Measurements from ENCODE around the gene SRPRB. TPM values are rescaled to one million over a fixed set of nuclear protein-coding genes. Genes with fewer than 3 reads are reported as not detected.

The SRPRB gene, protein sequence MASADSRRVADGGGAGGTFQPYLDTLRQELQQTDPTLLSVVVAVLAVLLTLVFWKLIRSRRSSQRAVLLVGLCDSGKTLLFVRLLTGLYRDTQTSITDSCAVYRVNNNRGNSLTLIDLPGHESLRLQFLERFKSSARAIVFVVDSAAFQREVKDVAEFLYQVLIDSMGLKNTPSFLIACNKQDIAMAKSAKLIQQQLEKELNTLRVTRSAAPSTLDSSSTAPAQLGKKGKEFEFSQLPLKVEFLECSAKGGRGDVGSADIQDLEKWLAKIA
- 53.0 TPM for total RNA-seq

DNA sequence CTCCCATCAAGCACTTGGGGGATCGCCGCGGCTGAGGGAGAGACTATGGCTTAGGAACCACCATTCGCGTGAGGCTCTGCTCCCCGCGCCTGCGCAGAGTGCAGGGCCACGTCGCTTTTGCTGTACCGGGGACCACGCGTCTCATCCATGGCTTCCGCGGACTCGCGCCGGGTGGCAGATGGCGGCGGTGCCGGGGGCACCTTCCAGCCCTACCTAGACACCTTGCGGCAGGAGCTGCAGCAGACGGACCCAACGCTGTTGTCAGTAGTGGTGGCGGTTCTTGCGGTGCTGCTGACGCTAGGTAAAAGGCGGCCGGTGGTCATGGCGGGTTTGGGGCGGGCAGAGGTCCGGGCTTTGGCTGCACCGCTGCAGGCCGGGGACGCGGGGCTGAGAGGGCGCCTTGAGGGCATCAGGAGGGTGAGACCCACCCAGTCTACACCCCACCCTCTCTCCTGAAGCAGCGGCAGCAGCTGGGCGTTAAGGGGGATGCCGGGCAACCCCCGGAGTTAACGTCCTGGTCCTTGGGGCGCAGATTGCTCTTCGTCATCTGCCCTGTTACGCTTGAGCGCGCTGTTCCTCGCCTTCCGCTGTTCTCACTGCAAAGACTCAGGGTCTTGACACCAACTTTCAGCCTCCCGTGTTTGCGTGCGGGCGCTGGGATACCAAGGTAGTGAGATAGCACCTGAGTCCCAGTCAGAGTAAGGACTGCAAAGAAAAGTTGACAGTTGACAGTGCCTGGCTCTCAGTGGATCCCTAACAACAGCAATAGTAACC lies at the start of gene SRPRB:
Gene SRPRB, plus strand, starts transcription at position 114 of the 774 bp plus-strand sequence. Its CDS starts 34 bp downstream, at position 148.
- peak; percentile 100 for ATAC-seq

DNA sequence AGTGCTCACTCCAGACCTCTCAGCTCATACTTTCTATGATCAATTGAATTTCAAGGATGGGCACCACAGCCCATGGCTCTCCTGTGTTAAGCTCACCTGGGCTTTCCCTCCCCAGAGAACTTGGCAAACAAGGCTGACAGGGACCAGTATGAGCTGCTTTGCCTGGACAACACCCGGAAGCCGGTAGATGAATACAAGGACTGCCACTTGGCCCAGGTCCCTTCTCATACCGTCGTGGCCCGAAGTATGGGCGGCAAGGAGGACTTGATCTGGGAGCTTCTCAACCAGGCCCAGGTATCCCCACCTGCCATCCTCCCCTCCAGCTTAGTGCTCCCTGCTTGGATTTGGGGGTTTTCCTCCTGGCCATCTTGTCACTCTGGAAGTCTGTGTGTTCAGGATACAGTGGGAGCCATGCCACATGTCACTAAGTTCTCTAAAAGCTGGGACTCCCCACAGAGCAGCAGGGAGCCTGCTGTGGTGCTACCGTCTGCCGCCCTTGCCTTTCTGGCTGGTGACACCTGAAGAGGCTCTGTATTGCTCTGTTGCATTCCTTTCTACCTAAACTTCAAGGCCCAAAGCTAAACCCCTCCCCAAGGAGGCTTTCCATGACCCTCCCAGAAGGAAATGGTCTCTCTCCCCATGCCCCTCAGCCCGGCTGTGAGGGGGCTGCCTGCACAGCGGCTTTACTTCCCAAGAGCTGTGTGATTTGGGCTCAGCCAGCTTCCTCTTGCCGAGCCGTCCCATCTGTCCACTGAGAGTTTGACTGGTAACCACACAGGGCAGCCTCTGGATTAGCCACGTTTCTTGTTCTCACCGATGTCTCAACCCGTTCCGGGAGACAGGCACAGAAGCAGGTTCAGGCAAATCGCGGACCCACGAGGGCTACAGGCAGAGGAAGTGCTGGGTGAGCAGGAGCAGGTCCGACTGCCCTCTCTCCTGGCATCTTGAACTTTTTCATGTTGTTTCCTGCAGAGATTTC lies 48.6 kb upstream of the SRPRB start:
- peak; percentile 78 for ATAC-seq

DNA sequence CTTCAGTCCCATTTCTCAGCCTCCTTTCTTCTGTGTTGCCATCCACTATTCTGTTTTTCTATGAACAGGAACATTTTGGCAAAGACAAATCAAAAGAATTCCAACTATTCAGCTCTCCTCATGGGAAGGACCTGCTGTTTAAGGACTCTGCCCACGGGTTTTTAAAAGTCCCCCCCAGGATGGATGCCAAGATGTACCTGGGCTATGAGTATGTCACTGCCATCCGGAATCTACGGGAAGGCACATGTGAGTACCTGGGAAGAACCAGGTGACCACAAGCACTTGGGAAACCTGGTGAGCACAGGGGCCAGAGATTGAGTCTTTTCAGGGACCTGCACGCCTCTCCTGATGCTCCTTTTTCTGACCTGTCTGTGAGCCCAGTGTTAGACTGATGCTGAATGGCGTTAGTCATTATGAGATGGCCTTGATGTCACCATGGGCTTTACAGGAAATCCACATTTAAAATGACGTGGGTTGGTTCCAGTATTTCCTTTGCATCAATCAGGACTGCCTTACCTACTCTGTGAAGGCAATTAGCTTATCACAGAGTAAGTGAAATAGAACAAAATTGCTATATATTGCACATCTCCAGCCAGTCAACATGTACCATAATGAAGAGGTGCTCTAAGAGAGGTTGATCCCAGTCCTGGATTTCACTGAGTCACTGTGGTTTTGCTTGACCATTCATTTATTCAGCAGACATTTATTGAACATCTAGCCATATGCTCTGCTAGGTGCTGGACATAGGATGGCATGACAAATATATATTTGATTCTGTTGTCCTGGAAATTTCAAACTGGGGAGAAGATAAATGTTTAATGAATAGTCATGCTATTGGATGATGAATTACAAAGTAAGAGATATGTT lies 47.7 kb upstream of the SRPRB start:
- no peak for ATAC-seq

DNA sequence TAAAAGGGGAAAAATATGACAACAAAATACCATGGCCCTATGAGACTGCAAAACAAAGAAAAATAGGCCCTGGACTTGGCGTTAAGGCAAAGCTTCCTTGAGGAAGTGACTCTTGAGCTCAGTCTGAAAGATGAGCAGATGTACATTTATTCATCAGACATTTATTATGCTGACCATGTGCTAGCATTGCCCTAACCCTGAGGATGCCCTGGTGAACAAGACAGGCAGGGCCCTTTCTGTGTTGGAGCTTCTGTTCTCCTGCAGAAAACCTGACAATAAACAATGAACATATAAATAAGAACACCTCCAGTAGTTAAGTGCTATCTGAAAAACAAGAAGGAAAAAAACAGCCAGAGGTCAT lies 47.1 kb upstream of the SRPRB start:
- ATAC-seq = no peak

DNA sequence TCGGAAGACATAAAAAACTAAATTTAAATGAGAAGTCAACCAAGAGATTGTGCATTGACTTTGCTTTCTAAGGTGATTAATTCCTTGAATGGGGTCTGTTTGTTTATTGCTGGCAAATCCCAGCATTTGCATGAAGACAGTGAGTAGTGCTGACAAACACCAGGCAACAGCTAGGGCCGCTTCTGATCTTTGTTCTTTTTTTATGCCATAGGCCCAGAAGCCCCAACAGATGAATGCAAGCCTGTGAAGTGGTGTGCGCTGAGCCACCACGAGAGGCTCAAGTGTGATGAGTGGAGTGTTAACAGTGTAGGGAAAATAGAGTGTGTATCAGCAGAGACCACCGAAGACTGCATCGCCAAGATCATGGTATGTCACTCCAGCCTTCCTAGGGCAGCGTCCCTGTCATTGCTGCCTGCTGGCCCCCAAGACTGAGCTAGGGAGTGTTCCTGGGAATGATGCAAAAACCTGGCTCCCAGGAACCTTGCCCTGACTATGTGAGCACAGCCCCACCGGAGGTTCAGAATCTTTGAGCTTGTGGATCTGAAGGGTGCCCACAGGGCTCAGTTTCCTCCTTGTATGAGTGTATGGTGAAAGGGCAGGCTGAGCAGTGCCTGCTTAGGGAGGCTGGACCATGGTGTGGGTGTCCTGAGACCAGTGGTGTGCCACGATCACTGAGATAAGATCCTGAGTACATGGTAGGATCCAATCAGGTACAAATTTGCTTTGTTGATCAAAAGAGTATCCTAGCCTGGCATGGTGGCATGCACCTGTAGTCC lies 46.5 kb upstream of the SRPRB start:
- ATAC-seq = no peak

DNA sequence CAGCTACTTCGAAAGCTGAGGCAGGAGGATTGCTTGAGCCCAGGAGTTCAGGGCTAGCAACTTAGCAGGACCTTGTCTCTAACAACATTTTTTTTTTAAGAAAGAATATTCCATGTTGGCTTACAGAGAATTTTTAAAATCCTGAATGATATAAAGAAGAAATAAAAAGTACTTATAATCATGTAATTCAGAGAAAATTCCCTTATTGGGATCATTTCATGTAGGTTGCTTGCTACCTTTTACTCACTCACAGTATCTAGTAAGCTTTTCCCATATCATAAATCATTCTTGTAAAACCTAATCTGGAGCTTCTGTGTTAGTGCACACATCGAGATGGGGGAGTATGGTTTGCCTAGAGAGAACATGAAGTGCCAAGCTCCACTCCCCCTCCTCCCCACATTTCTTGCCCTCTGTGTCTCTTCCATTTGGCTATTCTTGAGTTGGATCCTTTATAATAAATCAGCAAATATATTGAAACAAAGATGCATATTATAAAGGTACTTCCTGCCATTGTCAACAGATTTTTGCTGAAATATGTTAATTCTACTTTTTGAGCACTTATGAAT lies 45.8 kb upstream of the SRPRB start:
- no peak for ATAC-seq

DNA sequence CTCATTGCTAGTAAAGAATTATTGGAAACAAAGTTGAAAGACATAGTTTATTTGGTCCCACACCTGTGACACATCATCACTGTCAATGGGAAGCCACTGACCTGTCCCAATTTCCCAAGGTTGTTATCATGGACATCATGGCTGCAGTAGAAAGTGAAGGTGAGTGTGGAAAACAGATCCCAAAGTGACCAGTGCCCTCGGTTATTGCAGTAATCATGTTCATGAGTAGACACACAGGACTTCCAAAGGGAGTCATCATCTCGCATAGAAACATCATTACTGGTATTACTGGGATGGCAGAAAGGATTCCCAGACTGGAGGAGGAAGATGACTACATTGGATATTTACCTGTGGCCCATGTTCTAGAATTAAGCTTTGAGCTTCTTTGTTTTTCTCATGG lies 44.7 kb upstream of the SRPRB start:
- ATAC-seq = no peak

DNA sequence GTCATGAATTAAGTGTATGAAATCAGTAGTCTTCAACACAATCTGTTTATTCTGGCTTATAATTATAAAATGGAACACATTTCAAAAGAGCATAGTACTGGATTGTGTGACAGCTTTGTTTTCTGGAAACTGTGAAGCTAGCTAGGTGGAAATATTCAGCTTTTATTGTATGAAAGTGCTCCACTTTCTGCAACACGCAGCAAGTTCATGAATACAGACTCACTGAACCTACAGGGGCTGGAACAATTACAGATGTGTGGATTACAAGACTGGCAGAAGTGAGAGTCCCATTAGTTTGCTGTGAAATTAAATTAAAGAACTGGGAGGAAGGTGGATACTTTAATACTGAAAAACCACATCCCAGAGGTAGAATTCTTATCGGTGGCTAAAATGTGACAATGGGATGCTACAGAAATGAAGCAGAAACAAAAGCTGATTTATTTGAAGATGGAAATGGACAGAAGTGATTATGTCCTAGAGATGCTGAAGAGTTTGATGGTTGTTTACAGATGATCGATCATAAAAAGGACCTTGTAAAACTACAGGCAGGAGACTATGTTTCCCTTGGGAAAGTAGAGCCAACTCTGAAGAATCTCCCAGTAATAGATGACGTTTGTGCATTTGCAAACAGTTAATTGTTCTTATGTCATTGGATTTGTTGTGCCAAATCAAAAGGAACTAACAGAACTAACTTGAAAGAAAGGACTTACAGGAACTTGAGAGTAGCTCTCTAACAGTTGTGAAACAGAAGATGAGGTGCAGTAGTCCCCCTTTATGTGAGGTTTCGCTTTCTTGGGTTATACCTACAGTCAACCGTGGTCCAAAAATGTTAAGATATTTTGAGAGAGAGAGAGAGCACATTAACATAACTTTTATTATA lies 43.8 kb upstream of the SRPRB start:
- ATAC-seq = no peak

DNA sequence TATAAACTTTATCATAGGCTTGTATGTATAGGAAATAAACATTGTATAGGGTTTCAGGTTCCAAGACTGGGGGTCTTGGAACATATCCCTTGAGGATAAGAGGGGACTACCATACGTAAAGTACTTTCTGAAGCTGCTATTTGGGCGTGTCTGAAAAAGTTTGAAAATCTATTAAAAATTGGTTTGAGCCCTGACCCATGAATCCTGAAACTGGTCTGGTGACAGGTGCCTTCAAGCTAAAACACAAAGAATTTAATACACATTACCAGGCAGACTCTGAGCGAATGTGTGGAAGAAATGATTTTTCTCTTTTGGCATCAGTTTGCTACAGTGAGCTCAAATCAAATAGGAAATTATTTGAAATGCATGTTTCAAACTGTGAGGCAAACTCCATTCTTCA lies 43.1 kb upstream of the SRPRB start:
- ATAC-seq = no peak

DNA sequence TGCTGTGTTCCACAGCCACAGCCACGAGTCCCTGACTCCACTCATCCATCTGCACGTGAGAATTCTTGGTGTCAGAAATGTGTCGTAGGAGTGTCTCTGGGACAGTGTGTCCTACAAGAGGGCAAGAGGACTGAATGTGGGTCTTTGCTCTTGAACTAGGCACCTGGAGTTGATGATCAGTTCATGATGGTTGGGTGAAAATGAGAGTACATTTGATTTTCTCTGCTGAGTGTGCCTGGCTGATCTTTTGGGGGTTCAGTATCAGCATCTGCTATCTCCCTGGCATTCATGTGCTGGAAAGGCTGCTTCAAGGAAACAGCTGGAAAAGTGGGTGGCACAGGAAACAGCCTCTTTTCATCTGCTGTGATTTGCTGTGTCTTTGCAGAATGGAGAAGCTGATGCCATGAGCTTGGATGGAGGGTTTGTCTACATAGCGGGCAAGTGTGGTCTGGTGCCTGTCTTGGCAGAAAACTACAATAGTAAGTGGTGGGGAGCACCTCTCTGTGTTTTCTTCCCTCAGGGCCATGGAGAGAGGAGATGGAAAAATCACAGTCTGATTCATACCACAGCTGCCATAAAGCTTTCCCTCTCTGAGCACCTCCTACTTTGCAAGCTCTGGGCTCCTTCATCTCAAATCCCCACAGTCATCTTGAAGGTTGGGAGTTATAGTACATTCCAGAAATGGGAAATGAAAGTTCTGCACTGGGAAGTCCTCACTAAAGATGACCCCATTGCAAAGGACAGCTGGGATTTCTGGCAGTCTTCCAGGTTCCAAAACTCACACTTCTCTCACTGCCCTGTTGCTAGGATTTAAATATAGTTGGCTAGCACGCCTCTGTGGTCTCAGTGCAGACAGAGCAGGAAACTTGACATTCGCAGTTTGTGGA lies 41.6 kb upstream of the SRPRB start:
- ATAC-seq = peak; percentile 51

DNA sequence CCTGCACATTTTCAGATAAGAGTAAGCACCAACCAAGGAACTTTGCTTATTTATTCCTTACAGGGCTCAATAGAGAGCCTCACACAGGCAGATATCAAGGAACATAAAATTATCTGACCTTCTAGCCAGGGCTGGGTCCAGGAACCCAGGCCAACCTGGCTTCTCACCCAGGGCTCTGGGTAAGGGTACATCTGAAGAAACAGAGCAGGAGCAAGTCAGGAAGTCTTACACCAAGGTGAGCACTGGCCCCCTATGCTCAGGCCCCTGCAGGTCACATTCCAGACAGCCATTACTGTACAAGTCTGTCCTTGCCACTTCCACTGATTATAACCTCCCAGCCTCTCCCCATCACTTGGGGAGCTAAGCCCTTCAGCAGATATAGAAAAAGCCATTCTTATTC lies 40.4 kb upstream of the SRPRB start:
- ATAC-seq = no peak

DNA sequence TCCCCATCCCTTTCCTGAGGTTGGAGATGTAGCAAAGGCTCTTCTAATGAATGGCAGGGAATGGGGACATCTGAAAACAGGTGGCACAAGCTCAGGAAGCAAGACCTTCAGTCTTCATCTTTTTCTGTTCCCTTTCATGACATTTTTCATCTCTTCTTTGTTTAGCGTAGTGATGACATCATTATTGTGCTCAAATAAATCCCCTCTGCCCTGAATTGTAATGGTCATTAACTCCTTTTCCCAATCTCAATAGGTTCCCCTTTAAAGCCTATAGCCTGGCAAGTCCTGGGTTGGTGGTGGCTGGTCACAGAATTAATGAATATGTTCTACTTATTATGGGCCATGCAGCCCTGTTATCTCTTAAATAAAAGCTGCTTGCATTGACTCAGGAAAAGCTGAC lies 38.0 kb upstream of the SRPRB start:
- ATAC-seq = no peak

DNA sequence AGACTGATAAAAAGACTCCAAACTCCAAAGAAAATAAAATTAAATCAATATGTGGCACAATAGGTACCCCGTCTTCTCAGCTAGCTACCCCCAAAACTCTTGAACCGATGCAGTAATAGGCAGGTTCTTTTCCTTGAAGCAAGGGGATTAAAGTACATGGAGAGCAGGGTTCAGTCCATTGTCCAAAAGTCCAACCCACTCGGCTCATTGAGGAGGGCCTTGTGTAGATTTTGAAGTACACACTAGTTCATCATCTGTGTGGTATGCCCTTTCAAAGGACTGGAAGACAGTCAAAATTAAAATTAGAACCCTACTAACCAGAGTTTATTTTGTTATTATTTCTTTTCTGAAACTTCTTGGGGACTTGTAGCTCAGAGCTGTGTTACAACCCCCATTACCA lies 36.1 kb upstream of the SRPRB start:
- ATAC-seq = no peak

DNA sequence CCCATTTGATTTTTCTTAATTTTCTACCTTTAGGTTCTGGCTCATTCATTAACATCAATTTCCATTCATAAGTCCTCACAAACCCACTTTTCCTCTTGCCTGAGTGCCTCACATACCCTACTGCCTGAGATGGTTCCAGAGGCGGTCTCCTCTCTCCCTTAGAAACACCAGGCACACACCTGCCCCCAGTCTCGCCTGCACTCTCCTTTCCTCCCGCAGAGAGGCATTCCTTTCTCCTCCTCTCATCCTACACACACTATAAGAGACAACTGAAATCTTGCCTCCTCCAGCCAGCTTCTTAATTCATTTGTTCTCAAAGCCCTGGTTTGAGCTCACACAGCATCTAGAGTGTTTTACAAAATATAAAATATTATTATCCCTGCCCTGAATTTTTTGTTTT lies 31.9 kb upstream of the SRPRB start:
- ATAC-seq = no peak

DNA sequence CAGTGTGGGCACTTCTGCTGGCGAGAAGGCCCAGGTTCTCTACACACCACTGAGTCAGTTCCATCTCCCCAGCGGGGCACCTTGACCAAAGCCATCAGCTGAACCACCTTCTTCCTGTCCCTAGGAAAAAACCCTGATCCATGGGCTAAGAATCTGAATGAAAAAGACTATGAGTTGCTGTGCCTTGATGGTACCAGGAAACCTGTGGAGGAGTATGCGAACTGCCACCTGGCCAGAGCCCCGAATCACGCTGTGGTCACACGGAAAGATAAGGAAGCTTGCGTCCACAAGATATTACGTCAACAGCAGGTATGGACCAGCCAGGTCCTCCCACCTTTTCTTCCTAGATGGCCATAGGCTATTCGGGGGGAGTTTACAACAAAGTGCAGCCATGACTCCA lies 30.3 kb upstream of the SRPRB start:
- ATAC-seq = no peak

DNA sequence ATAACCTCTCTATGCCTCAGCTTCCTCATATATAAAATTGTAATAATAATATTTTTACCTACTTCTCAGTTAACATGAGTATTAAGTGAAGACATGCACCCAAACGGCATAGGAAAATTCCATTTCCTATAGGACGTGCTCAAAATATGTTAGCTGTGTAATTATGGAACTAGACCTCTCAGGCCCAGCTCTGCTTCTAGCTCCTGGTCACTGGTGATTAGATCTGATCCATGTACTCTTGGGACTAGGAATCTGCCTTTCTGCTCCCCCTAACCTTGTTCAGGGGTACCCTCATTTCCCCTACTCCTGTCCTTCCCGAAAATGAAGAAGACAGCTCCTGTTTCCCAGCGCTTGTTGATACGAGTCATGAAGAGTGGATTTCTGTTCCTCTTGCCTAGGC lies 29.8 kb upstream of the SRPRB start:
- ATAC-seq = no peak

DNA sequence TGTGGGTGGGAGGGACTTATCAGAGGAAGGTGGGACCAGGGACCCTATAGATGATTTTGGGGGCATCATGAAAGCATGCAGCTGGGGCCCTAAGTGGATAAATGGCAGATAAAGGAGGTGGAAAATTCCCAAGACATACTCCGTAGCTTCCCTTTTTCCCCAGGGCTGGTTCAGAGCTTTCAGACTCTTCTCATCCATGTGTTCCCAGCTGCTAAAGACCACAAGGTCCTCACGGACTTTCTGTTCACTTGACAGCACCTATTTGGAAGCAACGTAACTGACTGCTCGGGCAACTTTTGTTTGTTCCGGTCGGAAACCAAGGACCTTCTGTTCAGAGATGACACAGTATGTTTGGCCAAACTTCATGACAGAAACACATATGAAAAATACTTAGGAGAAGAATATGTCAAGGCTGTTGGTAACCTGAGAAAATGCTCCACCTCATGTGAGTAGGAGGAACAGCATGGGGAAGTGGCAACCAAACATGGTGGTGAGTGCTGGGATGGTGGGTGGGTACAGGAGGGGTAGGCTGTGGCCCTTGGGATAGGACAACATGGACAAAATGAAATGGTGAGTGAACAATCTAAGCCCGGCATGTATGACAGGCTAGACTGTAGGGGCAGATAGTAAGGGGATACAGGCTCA lies 28.7 kb upstream of the SRPRB start:
- peak; percentile 43 for ATAC-seq

DNA sequence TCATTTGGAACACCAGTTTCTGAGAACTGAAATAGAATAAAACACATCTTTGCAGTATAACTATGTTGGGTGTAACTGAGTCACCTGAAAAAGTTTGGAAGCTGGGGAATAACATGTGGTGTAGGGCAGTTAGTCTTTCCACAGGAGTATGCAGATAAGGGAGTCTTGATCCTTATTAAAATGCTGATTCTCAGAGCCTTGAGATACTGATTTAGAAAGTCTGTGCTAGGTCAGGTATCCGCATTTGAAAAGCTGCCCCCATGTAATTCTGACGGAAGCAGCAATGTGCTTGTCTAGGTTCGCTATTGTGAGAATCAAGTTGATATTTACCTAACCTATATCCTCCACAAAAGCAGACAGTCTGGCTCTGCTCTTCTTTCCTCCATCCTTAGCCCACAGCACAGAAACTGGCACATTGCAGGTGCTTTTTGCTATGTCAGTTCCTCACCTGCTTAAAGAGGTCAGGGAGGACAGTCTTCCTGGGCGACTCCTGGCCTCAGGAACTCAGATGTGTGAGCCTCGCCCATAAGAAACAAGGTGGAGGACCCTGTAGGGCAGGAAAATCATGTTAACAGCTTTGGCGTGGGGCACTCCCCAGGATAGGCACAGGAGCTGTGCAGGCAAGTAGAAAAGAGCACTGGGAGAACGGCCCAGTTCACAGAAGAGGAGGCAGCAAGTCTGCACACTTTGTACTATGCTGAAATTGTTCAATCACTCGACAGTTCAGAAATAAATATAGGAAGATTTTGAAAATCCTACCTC lies 27.6 kb upstream of the SRPRB start:
- ATAC-seq = peak; percentile 99

Data from esophagus mucosa (tissue), 1 donor.